Measurements from ENCODE around the gene STAT4.

DNA sequence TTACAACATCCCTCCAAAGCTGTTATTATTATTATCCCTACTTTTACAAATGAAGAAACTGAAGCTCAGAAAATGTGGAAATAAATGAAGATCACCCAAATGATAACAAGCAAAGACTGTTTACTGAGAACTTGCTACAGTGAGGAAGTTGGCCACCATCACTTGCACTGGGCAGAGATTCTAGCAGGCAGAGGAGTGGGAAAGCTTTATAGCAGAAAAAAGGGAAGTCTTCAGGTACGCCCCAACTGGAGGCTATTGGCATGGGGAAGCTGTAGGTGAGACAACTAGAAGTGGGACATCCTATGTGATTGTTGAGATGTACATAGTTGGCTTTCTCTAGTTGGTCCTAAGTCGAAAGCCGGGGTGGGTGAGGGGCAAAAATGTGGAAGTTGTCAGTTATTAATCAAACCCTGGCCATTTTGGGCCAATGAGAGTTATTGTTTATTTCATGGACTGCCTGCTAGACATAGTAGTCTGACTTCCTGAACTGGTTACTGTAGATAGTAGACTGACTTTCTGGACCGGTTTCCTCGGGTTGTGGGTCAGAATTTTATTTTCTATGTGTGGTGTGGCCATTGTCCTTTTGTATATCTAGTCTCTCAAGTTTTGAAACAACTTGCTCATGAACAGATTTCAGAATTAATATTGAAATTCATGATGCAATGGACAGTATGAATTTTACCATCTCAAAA is 40.2 kb upstream of the STAT4 start:
- TF ChIP-seq, protein P1, sequence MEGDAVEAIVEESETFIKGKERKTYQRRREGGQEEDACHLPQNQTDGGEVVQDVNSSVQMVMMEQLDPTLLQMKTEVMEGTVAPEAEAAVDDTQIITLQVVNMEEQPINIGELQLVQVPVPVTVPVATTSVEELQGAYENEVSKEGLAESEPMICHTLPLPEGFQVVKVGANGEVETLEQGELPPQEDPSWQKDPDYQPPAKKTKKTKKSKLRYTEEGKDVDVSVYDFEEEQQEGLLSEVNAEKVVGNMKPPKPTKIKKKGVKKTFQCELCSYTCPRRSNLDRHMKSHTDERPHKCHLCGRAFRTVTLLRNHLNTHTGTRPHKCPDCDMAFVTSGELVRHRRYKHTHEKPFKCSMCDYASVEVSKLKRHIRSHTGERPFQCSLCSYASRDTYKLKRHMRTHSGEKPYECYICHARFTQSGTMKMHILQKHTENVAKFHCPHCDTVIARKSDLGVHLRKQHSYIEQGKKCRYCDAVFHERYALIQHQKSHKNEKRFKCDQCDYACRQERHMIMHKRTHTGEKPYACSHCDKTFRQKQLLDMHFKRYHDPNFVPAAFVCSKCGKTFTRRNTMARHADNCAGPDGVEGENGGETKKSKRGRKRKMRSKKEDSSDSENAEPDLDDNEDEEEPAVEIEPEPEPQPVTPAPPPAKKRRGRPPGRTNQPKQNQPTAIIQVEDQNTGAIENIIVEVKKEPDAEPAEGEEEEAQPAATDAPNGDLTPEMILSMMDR (IDR thresholded peaks at IDR 0.05), result no peak
- no peak for TF ChIP-seq POLR2A (IDR thresholded peaks at IDR 0.05)

All from heart left ventricle (tissue), 13 donors.